ENCODE data around the gene VPS41.
A peak's percentile ranks its signal among the peaks of the same experiment; 100 is the strongest.
"Not testable (repeated sequence)": the region's sequence is repeated elsewhere in the genome, so short reads cannot be mapped to it uniquely, and the experiment has no call there.

The VPS41 gene

GRCh38 chr7:38908759-38909335 lies at the start of gene VPS41:
TSS of gene VPS41 (minus strand) at chr7:38909191. CDS start at chr7:38909174, 17 bp downstream.
- DNase-seq (ENCODE audit: low spot score): peak; percentile 83

DNA sequence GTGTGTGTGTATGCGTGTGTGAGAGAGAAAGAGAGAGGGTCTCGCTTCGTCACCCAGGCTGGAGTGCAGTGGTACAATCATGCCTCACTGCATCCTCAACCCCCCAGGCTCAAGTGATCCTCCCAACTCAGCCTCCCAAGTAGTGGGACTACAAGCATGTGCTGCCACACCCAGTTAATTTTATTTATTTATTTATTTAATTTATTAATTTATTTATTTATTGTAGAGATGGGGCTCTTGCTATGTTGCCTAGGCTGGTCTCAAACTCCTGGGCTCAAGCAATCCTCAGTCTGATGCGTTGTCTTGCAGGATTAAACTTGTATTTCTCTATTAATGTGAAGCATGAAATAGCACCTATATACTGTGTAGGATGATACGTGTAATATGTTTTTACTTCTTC lies 46.9 kb upstream of the VPS41 start:
- no peak for DNase-seq (ENCODE audit: low spot score)

GRCh38 chr7:38953971-38954370 lies 45.0 kb upstream of the VPS41 start:
- no peak for DNase-seq (ENCODE audit: low spot score)

DNA sequence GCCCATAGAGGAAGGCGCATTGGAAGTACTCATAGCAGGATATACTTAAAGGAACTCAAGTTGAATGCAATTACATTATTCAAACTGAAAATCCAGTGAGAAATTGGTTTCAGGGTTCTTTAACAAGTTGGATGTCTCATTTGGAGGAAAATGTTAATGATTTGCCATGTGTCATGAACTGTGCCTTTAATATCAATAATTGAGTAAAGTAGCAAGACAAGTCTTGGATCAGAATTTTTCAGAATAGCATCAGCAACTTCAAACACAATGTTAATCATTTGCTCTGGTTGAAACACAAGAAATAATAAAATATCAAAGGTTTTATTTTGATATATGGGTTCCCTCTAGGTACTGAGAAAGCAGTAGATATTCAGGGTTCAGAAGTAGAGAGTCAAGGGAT lies 44.2 kb upstream of the VPS41 start:
- DNase-seq (ENCODE audit: low spot score): no peak

- DNase-seq (ENCODE audit: low spot score): no peak
Measured at GRCh38 chr7:38951213-38951612, 42.2 kb upstream of the VPS41 start.

DNA sequence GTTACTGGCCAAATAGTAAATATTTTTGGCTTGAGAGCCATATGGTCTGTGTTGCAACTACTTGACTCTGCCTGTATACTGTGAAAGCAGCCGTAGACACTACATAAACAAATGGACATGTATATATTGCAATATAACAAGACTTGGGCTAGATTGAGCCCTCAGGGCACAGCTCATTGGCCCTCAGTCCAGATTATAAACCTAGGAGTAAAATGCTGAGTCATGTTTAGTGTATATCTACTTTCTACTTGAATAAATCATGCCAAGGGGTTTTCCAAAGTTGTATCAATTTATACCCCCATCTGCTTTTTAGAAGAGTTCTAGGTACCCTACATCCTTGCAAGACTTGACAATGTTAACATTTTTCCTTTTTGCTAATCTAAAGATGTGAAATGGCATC lies 41.3 kb upstream of the VPS41 start:
- DNase-seq (ENCODE audit: low spot score): no peak

GRCh38 chr7:38947541-38947940 lies 38.5 kb upstream of the VPS41 start:
- not testable (repeated sequence) for DNase-seq (ENCODE audit: low spot score)

DNA sequence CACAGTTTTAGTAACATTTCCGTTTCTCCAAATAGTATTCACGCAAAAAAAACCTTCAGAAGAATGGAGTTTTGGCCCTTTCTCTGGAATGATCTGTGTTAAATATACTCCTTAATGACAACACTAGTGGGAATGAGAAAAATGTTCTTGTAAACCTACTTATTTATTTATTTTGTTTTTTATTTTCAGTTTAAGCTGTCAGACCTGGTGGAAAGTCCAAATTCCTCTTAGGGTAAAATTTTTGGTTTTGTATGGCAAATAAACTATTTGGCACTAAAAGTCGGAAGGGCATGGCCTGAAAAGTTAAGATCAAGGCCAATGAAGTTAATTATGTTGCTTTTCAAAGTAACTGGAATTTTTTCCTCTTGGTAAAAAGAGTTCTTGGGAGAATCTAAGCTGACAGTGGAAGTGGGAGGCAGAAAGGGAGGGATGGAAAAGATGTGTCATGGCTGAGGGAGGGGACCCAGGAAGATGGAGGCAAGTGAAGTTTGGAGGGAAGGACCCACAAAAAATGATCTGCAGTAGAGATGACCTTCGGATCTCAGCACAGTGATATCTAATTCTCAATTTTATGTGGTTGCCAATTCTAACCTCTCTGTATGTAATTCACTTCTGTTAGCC lies 33.5 kb upstream of the VPS41 start:
- no peak for DNase-seq (ENCODE audit: low spot score)

GRCh38 chr7:38940774-38941173 lies 31.8 kb upstream of the VPS41 start:
- no peak for DNase-seq (ENCODE audit: low spot score)

DNA sequence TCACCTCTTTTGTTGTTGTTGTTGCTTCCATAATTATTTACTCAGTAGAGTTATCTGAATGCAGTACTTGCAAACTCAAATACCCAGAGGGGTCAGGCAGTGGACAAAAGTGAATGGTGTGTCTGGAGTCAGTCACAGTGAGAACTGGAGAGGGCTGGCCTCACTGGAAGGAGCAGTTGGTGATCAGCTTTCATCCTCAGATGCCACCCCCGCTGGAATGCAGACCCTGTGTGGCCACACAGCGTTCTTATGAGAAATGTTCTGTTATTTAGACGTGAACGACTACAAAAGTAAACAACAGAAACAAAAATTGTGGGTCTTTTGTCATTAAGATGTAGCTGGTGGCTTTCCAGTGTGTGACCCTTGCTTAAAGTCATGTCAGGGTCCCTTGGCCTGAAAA lies 29.6 kb upstream of the VPS41 start:
- DNase-seq (ENCODE audit: low spot score): no peak

DNA sequence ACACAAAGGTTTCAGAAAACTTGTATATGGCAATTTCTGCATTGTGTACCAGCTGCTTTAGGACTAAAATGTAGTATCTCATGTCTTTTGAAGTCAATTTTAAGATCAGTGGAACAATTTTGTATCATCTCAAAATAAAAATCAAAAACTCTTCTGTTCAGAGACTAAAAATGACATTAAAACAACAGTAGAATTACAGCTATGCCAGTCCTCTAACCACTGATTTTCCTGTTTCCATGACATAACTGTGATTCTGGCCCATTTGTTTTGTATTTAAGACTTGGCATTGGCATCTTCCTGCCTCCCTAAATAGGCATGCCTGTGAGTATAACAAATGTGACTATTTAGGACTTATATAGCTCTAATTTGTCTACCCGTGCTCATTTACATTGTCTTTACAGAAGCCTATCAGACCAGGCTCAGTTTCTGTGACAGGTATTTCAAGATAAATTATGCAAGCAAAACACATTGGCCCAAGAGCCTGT lies 29.1 kb upstream of the VPS41 start:
- no peak for DNase-seq (ENCODE audit: low spot score)

DNA sequence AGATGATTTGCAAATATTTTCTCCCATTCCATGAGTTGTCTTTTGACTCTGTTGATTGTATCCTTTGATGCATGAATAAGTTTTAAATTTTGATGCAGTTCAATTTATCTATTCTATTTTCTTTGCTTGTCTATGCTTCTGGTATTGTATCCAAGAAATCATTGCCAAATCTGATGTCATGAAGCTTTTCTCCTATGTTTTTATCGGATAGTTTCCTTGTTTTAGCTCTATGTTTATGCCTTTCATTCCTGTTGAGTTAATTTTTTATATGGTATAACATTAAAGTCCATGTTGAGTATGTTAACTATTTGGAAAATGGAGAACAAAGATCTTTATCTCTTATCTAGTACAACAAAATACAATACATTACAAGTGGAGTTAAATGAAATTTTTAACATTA lies 27.6 kb upstream of the VPS41 start:
- DNase-seq (ENCODE audit: low spot score): no peak

DNA sequence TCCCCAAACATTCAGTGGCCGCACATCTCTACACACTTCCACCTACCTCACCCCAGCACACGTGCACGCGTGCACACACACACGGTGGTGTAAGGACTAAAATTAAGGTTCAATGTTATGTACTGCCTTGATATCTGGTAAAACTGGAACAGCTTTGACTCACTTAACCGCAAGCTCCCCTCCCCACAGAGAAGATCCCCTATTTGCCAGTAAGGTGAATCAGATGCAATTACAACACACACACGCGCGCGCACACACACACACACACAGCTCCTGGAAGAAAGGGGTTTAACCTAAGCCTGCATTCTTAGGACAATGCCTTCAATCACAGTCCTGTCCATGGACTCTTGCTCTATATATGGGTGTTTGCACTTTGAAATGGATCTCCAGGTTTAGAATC lies 25.5 kb upstream of the VPS41 start:
- DNase-seq (ENCODE audit: low spot score): no peak

DNA sequence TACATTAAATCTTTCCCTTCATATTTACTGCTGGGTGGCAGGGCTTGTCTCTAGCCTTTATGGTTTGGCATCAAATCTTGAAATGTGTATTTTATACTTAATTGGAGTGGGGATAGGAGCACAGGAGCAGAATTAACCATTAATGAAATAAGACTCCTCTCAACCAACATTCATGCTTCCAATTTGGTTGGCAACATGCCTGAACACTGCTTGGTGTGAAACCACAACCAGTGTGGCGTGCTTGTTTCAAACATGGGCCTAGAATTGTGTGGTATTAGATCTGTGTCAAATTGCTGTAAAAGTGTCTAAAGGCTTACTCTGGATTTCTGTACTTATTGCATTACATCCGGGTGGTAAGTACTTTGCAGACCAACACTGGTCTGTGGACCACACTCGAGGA lies 25.1 kb upstream of the VPS41 start:
- no peak for DNase-seq (ENCODE audit: low spot score)

DNA sequence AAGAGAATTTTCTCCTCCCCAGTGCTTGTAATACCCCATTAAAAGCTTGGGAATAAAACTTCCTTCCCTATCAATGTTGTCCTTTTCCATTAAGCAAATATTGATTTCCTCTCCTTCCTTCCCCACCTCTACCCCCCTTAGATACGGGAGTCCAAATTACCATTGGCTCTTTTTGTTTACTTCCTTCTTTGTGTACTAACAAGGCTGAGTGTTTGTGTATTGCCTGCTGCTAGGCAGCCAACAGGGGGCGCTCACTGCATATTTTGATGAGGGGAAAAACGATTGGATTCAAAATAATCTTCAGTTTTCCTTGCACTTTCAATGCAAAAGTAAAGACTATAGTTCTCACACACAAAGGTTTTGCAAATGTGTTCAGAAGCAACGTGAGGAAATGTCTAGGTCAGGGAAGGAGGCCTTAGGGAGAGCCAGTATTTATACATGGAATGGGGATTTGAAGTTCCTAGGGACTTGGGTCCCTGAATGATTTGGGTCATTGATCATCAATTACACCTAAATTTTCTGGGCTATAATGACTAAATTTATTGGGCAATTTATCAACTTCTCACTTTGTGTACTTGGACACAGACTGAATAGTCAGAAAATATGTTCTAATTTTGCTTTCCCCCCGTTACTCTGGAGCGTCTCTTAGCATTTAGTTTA lies 23.6 kb upstream of the VPS41 start:
- peak; percentile 41 for DNase-seq (ENCODE audit: low spot score)

GRCh38 chr7:38929460-38930171 lies 20.6 kb upstream of the VPS41 start:
- DNase-seq (ENCODE audit: low spot score): no peak

- DNase-seq (ENCODE audit: low spot score): no peak
Measured at GRCh38 chr7:38928506-38928905, 19.5 kb upstream of the VPS41 start.

DNA sequence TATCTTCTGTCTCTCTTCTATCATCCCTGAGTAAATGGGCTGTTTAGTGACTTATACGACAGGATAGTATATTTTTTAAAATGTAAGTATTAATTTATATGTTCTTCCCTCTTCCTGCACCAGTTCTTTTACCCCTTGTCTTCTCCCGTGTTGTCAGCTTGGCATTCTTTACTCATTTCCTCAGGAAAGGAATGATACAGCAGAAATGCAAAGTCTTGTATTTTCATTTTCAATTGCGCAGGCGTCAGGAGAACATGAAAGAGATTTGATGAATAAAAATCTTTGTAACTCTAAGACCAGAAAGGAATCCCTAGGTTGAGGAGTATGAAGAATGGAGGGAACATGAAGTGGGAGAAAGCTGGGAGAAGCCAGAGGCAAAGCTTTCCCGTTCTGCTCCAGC lies 18.8 kb upstream of the VPS41 start:
- DNase-seq (ENCODE audit: low spot score): no peak

- no peak for DNase-seq (ENCODE audit: low spot score)
Measured at GRCh38 chr7:38920731-38921130, 11.7 kb upstream of the VPS41 start.

DNA sequence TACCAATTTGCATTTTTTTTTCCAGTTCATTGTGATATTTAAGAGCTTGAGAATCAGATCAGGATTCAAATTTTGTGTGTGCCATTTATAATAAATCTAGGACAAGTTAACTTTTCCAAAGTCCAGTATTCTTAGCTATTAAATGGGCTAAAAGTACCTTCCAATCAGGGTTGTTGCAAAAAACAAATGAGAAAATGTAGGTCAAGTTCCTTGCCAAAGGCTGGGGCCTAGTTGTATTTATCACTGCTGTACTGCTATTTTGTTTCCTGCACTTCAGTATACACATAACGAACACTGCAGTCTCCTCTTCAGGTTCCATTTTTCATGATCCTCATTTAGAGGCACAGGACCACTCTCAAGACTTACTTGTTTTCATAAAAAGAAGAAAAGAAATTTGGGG lies 7.4 kb upstream of the VPS41 start:
- DNase-seq (ENCODE audit: low spot score): no peak

DNA sequence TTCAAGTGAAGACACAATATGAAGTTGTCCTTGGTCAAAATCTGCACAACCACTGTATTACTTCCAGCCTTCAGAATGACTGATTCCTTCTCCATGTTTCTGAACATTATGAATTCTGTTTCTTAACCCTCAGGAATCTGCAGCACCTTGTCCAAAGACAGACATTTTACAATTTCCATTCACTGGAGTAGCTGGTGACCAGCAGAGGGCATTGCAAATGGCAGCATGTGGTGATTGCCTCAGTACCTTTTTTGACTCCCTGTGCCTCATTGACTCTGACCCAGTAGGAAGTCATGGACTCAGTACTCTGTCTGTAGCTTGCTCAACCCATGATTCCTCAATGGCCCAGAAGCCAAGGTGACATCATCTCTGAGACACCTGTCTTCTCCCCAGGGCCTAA lies 879 bp upstream of the VPS41 start:
- DNase-seq (ENCODE audit: low spot score): no peak

- no peak for DNase-seq (ENCODE audit: low spot score)
Measured at GRCh38 chr7:38907766-38908165, 1.2 kb downstream of the VPS41 start.

GRCh38 chr7:38907066-38907465 lies 1.9 kb downstream of the VPS41 start:
- no peak for DNase-seq (ENCODE audit: low spot score)
